Calu3 (cell line): Measurements from ENCODE around the gene MRNIP. TPM values are rescaled to one million over a fixed set of nuclear protein-coding genes. Genes with fewer than 3 reads are reported as not detected.

Experiments used
- BruUV-seq: library from RNA; stranded (reverse); fragments of 400-500 nt; replicated peaks from 2 replicates; lab custom pipeline; 2021; lab: Mats Ljungman, UMichigan
- CTCF ChIA-PET: fragments of 300-600 bp; sonication (Branson Sonifier 250); formaldehyde crosslinking; loops from one replicate; lab custom pipeline; 2022; ENCODE audit warnings: antibody characterized with exemption; lab: Charles Lee
- DNase-seq: peaks from one replicate; pipeline ENCODE4 v3.0.0; 2022
- H3K27ac Mint-ChIP-seq: one replicate; pipeline ENCODE4 v1.8.0; 2022; ENCODE audit warnings: mixed read lengths; ENCODE audit not compliant: unreplicated experiment
- H3K27me3 Mint-ChIP-seq: one replicate; pipeline ENCODE4 v1.8.0; 2022; ENCODE audit warnings: mixed read lengths; ENCODE audit not compliant: unreplicated experiment
- H3K36me3 Mint-ChIP-seq: one replicate; pipeline ENCODE4 v1.8.0; 2022; ENCODE audit warnings: mild to moderate bottlenecking, moderate library complexity, mixed read lengths; ENCODE audit not compliant: insufficient read depth, unreplicated experiment
- H3K4me1 Mint-ChIP-seq: one replicate; pipeline ENCODE4 v1.8.0; 2022; ENCODE audit warnings: mild to moderate bottlenecking, low read depth, mixed read lengths; ENCODE audit not compliant: unreplicated experiment
- H3K4me3 Mint-ChIP-seq: one replicate; pipeline ENCODE4 v1.8.0; 2022; ENCODE audit warnings: mild to moderate bottlenecking, low read depth, moderate library complexity, mixed read lengths; ENCODE audit not compliant: unreplicated experiment
- H3K9me3 Mint-ChIP-seq: one replicate; pipeline ENCODE4 v1.8.0; 2022; ENCODE audit warnings: low read depth, mixed read lengths; ENCODE audit not compliant: unreplicated experiment
- CTCF ChIP-seq: fragments of 200-600 bp; IDR thresholded peaks from one replicate; pipeline ENCODE4 v1.8.0; 2022; ENCODE audit warnings: antibody characterized with exemption; ENCODE audit not compliant: unreplicated experiment
- intact Hi-C: fragments of 100-400 bp; cut with micrococcal nuclease; formaldehyde crosslinking; loops from one replicate; pipeline ENCODE4 v1.10.0; 2022; ENCODE audit not compliant: unreplicated experiment
- total RNA-seq: library from RNA; stranded (reverse); gene quantifications from 2 replicates; pipeline ENCODE4 v1.2.3, GENCODE V29; 2022

The MRNIP gene
- total RNA-seq, 1 experiment from 2014 or later, result 47.1 TPM

- intact Hi-C loops, result no loop called here
- H3K4me1 Mint-ChIP-seq, result peaks cover 16% of the 10 kb centered on the region
- peak overlapping the region; percentile 72 for H3K27ac Mint-ChIP-seq
- no peaks in the 10 kb centered on the region for H3K9me3 Mint-ChIP-seq
- no peak for TF ChIP-seq CTCF
- DNase-seq, result no peak
- H3K4me3 Mint-ChIP-seq, result peak overlapping the region; percentile 72
- H3K36me3 Mint-ChIP-seq, result peaks cover 74% of the 10 kb centered on the region
- BruUV-seq, result no TSS peak
- H3K27me3 Mint-ChIP-seq, result no peaks in the 10 kb centered on the region
- CTCF ChIA-PET, result interaction anchor here (0.9 kb wide), 1 partner anchor 98 kb away, joined by 3 read pairs; no protein-coding TSS in a partner anchor
Observed at GRCh38 chr5:179794575-179794974, 64.0 kb downstream of the MRNIP start.

- Mint-ChIP-seq H3K27me3 (no peaks in the 10 kb centered on the region), H3K4me1 (peaks cover 16% of the 10 kb centered on the region), H3K4me3 (peak overlapping the region; percentile 72), H3K27ac (peak overlapping the region; percentile 72), H3K9me3 (no peaks in the 10 kb centered on the region), H3K36me3 (peaks cover 70% of the 10 kb centered on the region)
- no TSS peak for BruUV-seq
- DNase-seq, result no peak
- no peak for TF ChIP-seq CTCF
- intact Hi-C loops, result no loop called here
- CTCF ChIA-PET, result no interaction called here
Observed at GRCh38 chr5:179794171-179794570, 64.4 kb downstream of the MRNIP start.

- H3K4me1 Mint-ChIP-seq, result peaks cover 16% of the 10 kb centered on the region
- intact Hi-C loops, result no loop called here
- H3K36me3 Mint-ChIP-seq, result peaks cover 66% of the 10 kb centered on the region
- H3K27ac Mint-ChIP-seq, result peak within 1 kb of the TSS; percentile 72
- peak within 1 kb of the TSS; percentile 72 for H3K4me3 Mint-ChIP-seq
- no TSS peak for BruUV-seq
- no peaks in the 10 kb centered on the region for H3K9me3 Mint-ChIP-seq
- no peak for TF ChIP-seq CTCF
- no peaks in the 10 kb centered on the region for H3K27me3 Mint-ChIP-seq
- no peak for DNase-seq
- CTCF ChIA-PET, result no interaction called here
Observed at GRCh38 chr5:179793468-179794139, 65.0 kb downstream of the MRNIP start, which contains the start of gene LTC4S. Gene LTC4S (plus strand): TSS chr5:179793986. CDS start chr5:179794081, 95 bp downstream.

GRCh38 chr5:179792612-179793467 is 65.8 kb downstream of the MRNIP start:
- H3K4me1 Mint-ChIP-seq, result peaks cover 16% of the 10 kb centered on the region
- BruUV-seq, result no TSS peak
- intact Hi-C loops, result no loop called here
- H3K27me3 Mint-ChIP-seq, result no peaks in the 10 kb centered on the region
- peak overlapping the region; percentile 31 for H3K27ac Mint-ChIP-seq
- CTCF ChIA-PET, result no interaction called here
- DNase-seq, result no peak
- H3K36me3 Mint-ChIP-seq, result peaks cover 66% of the 10 kb centered on the region
- TF ChIP-seq CTCF, result no peak
- H3K9me3 Mint-ChIP-seq, result no peaks in the 10 kb centered on the region
- peak overlapping the region; percentile 32 for H3K4me3 Mint-ChIP-seq
